ENCODE measurements around the gene LITAF. TPM values are rescaled to one million over a fixed set of nuclear protein-coding genes. Genes with fewer than 3 reads are reported as not detected.
"Not testable (repeated sequence)": the region's sequence is repeated elsewhere in the genome, so short reads cannot be mapped to it uniquely, and the experiment has no call there.

LITAF gene
- total RNA-seq, 1 donor from 2014 or later, result 30.4 TPM

DNA sequence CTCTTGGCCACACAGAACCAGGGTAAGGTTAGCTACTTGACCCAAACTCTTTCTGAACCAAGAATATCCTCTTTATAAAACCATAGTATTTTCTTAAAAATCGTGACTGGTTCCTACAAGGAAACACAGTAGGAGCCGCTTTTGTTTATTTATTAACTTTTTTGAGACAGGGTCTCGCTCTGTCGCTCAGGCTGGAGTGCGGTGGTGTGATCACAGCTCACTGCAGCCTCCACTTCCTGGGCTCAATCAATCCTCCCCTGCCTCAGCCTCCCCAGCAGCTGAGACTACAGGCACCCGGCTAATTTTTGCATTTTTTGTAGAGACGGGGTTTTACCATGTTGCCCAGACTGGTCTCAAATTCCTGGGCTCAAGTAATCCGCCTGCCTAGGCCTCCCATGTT is 14.7 kb upstream of the LITAF start:
- no peak for DNase-seq (ENCODE audit: low read depth)
- no peak overlapping the region for H3K4me3 ChIP-seq (ENCODE audit: low read depth, low read length)
- TF ChIP-seq, protein P1, sequence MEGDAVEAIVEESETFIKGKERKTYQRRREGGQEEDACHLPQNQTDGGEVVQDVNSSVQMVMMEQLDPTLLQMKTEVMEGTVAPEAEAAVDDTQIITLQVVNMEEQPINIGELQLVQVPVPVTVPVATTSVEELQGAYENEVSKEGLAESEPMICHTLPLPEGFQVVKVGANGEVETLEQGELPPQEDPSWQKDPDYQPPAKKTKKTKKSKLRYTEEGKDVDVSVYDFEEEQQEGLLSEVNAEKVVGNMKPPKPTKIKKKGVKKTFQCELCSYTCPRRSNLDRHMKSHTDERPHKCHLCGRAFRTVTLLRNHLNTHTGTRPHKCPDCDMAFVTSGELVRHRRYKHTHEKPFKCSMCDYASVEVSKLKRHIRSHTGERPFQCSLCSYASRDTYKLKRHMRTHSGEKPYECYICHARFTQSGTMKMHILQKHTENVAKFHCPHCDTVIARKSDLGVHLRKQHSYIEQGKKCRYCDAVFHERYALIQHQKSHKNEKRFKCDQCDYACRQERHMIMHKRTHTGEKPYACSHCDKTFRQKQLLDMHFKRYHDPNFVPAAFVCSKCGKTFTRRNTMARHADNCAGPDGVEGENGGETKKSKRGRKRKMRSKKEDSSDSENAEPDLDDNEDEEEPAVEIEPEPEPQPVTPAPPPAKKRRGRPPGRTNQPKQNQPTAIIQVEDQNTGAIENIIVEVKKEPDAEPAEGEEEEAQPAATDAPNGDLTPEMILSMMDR (conservative IDR thresholded peaks at IDR 0.05; ENCODE audit: low read depth, low read length), result no peak

DNA sequence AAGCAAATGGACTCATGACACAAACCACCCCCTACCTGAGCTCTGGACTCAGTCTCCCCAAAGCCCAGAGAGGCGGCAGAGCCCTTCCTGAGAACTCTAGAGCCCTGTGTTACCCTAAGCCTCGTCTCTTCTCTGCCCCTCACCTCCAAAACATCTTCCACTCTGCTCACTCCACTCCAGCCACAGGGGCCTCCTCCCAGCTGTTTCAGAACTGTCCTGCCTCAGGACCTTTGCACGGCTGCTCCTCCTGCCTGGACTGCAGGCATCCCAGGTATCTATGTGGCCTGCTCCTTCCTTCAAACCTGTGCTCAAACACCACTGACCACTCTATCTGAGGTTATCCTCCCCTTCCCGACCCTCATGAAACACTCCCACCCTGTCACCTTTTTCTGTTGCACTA is 12.9 kb upstream of the LITAF start:
- no peak overlapping the region for H3K4me3 ChIP-seq (ENCODE audit: low read depth, low read length)
- no peak for DNase-seq (ENCODE audit: low read depth)
- TF ChIP-seq, protein P1 (conservative IDR thresholded peaks at IDR 0.05; ENCODE audit: low read depth, low read length), result no peak

DNA sequence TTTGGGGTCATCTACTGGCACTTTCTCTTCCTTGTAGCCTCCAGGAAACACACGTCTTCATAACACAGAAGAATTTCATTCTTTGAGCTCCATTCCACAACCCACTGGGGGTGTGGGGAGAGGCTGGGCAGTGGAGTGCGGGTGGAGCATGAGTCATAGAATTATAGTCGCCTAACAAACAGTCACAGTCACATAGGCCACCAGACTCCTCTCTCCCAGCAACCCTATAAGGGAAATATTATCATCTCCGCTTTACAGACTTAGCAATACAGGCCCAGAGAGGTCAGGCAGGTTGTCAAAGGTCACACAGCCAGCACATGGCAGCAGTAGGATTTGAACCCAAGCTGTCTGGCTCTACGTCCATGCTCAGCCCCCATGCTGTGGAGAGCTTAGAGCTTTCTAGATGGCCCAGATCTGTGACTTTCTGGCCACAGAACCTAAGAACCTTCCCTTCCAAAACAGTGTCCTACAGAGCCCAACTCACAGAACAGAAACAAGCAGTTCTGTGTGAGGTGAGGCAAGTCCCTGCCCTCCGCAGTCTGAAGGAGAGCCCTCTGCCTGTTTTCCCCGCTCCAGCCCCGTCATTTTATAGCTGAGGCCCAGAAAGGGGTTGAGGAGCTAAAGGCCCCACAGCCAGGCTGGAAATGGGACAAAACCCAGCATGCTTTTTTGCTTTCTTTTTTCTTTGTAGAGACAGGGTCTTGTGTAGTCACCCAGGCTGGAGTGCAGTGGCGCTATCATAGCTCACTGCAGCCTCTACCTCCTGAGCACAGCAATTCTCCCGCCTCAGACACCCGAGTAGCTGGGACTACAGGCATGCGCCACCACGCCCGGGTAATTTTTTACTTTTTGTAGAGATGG is 10.7 kb upstream of the LITAF start:
- no peak overlapping the region for H3K4me3 ChIP-seq (ENCODE audit: low read depth, low read length)
- DNase-seq (ENCODE audit: low read depth), result no peak
- TF ChIP-seq, protein P1 (conservative IDR thresholded peaks at IDR 0.05; ENCODE audit: low read depth, low read length), result no peak

DNA sequence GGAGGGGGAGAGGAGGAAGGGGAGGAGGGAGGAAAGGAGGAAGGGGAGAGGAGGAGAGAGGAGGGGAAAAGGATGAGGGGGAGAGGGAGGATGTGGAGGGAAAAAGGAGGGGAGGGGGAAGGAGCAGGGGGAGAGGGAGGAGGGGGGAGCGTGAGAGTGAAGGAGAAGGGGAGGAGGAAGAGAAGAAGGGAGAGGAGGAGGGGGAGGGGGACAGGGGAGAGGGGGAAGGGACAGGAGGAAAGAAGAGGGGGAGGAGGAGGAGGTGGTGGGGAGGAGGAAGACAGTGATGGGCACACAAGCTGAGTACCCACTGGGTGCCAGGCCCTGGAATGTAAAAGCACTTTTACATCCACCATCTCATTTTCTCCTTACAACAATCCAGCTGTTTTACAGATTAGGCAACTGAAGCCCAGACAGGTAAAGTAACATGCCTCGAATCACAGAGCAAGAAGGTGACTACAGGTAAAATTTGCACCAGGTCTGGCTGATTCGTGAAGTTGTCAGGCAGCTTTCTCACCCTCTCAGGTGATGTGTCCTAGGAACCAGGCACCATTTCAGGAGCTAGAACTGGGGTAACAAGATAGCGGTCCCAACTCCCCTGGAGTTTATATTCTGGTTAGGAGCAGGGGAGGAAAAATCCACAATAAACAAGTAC is 10.0 kb upstream of the LITAF start:
- TF ChIP-seq, protein P1 (conservative IDR thresholded peaks at IDR 0.05; ENCODE audit: low read depth, low read length), result no peak
- no peak overlapping the region for H3K4me3 ChIP-seq (ENCODE audit: low read depth, low read length)
- DNase-seq (ENCODE audit: low read depth), result no peak

DNA sequence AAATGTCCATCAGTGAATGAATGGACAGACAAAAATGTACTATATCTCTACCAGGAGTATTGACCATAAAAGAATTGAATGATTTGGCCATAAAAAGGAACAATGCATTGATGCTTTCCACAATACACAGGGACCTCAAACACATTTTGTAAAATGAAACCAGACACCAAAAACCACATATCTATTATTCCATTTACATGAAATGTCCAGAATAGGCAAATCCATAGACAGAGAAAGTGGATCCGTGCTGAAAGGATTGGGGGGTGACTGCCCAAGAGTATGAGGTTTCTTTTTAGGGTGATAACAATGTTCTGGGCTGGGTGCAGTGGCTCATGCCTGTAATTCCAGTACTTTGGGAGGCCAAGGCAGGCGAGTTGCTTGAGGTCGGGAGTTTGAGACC is 6.9 kb upstream of the LITAF start:
- TF ChIP-seq, protein P1 (conservative IDR thresholded peaks at IDR 0.05; ENCODE audit: low read depth, low read length), result no peak
- no peak overlapping the region for H3K4me3 ChIP-seq (ENCODE audit: low read depth, low read length)
- no peak for DNase-seq (ENCODE audit: low read depth)

DNA sequence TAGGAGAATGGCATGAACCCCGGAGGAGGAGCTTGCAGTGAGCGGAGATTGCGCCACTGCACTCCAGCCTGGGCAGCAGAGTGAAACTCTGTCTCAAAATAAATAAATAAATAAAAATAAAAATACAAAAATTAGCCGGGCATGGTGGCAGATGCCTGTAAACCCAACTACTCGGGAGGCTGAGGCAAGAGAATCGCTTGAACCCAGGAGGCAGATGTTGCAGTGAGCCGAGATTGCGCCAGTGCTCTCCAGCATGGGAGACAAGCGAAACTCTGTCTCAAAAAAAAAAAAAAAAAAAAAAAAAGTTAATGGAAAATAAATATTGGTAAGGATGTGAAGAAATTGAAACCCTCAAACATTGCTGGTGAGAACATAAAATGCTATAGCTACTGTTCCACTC is 6.4 kb upstream of the LITAF start:
- not testable (repeated sequence) for H3K4me3 ChIP-seq (ENCODE audit: low read depth, low read length); DNase-seq (ENCODE audit: low read depth)

DNA sequence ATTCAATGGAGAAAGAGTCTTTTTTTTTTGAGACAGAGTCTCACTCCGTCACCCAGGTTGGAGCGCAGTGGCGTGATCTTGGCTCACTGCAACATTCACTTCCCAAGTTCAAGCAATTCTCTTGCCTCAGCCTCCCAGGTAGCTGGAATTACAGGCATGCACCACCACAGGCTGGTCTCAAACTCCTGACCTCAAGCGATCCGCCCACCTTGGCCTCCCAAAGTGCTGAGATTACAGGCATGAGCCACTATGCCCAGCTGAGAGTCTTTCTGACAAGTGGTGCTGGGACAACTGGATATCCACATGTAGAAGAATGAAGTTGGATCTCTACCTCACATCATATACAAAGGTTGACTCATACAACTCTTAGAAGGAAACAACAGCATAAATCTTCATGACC is 4.9 kb upstream of the LITAF start:
- not testable (repeated sequence) for H3K4me3 ChIP-seq (ENCODE audit: low read depth, low read length); DNase-seq (ENCODE audit: low read depth)

DNA sequence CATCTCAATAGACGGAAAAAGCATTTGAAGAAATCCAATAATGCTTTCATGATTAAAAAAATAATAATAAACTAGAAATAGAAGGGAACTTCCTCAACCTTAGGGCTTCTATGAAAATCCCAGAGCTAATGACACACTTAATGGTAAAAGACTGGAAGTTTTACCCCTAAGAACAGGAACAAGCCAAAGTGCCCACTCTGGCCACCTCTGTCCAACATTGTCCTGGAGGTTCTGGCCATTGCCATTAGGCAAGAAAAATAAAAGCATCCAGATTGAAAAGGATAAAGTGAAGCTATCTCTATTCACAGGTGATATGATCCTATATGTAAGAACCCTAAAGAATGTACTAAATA is 2.5 kb upstream of the LITAF start:
- TF ChIP-seq, protein P1 (conservative IDR thresholded peaks at IDR 0.05; ENCODE audit: low read depth, low read length), result no peak
- DNase-seq (ENCODE audit: low read depth), result no peak
- no peak overlapping the region for H3K4me3 ChIP-seq (ENCODE audit: low read depth, low read length)
